ENCODE results near the gene BOD1. TPM values are rescaled to one million over a fixed set of nuclear protein-coding genes. Genes with fewer than 3 reads are reported as not detected.

BOD1 gene
- total and polyA plus RNA-seq, 9 of the 15 experiments (the other 6 are each of a cell fraction or from before 2014, with no cell fraction given): 10.1 to 31.6 (median 22.6) TPM

- TF ChIP-seq E4F1 (CRISPR knock-in tag; IDR thresholded peaks at IDR 0.05; ENCODE audit: borderline replicate concordance) (no peak), CBX2 (IDR thresholded peaks at IDR 0.05; ENCODE audit: insufficient read depth, low read length, poor library complexity, severe bottlenecking) (no peak), RBM15 (IDR thresholded peaks at IDR 0.05; ENCODE audit: insufficient read depth, low read length) (no peak), NCOR1 (IDR thresholded peaks at IDR 0.05) (no peak; the same call in 1 of the 2 replicates), NR2C2 (CRISPR knock-in tag; IDR thresholded peaks at IDR 0.05) (peak; percentile 40; the same call in 1 of the 2 replicates), NR2C2 (tag; IDR thresholded peaks at IDR 0.05) (no peak), IRF2 (CRISPR knock-in tag; IDR thresholded peaks at IDR 0.05) (no peak), YY1 (IDR thresholded peaks at IDR 0.05; ENCODE audit: borderline replicate concordance in 1 of 3, control insufficient read depth in 1 of 3, extremely low read depth in 1 of 3, insufficient read depth in 3 of 3, insufficient read length in 1 of 3, insufficient replicate concordance in 2 of 3, low read depth in 1 of 3, low read length in 2 of 3) (peak in 1 of 3 experiments; percentile 21), SMAD2 (IDR thresholded peaks at IDR 0.05; ENCODE audit: low read depth, low read length) (no peak), E2F1 (CRISPR knock-in tag; IDR thresholded peaks at IDR 0.05) (no peak), ELK1 (CRISPR knock-in tag; IDR thresholded peaks at IDR 0.05) (no peak), RERE (CRISPR knock-in tag; IDR thresholded peaks at IDR 0.05; ENCODE audit: borderline replicate concordance) (no peak), ZNF639 (CRISPR knock-in tag; conservative IDR thresholded peaks at IDR 0.05 in 1 of 2, IDR thresholded peaks at IDR 0.05 in 1 of 2) (no peak)
These were observed 420 bp downstream of the BOD1 start (continued) for GRCh38 chr5:173615884-173616576.

Data from K562 (cell line).